ENCODE data around the gene ZNF521. TPM values are rescaled to one million over a fixed set of nuclear protein-coding genes. Genes with fewer than 3 reads are reported as not detected.
A peak's percentile ranks its signal among the peaks of the same experiment; 100 is the strongest.

ZNF521 gene
- total RNA-seq, 1 donor from 2014 or later, result 1.6 TPM

- peak; percentile 64 for ATAC-seq
- DNase-seq (ENCODE audit: low spot score), result no peak
Measured at GRCh38 chr18:25230658-25231326, 121.2 kb downstream of the ZNF521 start.

- no peak for ATAC-seq
- no peak for DNase-seq (ENCODE audit: low spot score)
Measured at GRCh38 chr18:25229920-25230319, 122.0 kb downstream of the ZNF521 start.

DNA sequence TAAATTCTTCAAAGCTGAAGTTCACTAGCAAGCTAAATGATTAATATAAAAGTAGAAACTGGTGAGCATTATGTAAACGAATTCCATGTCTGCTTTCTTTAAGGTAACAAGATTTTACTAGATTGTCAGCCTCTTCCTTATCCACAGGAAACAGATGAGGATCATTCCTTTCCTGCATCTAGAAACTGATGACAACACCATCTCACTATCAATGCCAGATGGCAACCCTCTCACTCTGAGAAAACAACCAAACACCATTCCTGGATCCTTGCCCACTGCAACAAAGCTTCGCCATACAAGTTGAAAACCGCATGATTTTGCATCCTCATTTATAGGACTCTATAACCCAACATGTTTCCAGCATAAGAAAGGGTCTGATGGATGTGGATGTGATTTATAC lies 122.9 kb downstream of the ZNF521 start:
- DNase-seq (ENCODE audit: low spot score), result no peak
- no peak for ATAC-seq

DNA sequence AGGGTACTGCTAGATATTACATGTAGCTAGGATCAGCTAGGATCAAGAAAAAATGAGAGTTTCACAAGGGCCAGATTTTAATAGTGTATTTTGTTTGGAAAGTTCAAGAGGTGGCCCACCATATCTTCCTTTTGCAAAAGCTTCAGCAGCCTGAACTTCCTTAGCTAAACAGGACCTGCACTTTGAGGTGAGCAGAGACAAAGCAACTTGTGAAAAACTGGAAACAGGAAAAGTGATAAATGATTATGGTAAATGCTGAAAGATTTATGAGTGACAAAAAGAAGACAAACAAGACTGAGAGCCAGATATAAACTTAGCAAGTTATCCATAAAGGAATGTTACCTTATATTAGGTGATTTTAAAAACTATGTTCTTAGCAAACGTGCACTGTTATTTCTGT lies 123.6 kb downstream of the ZNF521 start:
- ATAC-seq (no peak), DNase-seq (ENCODE audit: low spot score) (no peak)

GRCh38 chr18:25225151-25225550 lies 126.8 kb downstream of the ZNF521 start:
- no peak for DNase-seq (ENCODE audit: low spot score)
- ATAC-seq, result no peak

GRCh38 chr18:25223899-25224886 lies 127.8 kb downstream of the ZNF521 start:
- no peak for ATAC-seq
- no peak for DNase-seq (ENCODE audit: low spot score)

DNA sequence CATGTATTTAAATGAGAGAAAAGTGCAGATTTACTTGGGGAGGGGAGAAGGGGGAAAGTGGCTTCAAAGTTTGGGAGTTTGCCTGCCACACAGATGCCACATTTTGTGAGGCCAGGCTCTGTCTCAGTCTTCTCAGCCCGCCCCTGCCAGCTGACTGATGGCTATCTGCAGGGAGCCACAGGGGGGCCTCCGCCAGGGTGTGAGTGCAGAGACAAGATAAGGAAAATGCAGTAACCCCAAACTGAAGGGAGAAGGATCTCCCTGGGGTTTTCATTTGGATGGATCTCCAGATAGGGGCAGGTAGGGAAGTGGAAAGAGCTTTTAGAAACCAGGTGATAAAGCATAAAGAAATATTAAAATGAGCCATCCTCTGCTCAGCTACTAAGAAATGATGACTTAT lies 128.8 kb downstream of the ZNF521 start:
- no peak for DNase-seq (ENCODE audit: low spot score)
- ATAC-seq, result no peak

- ATAC-seq, result no peak
- no peak for DNase-seq (ENCODE audit: low spot score)
Measured at GRCh38 chr18:25222648-25223047, 129.3 kb downstream of the ZNF521 start.

- no peak for ATAC-seq
Measured at GRCh38 chr18:25210622-25211021, 141.3 kb downstream of the ZNF521 start.

GRCh38 chr18:25192065-25192464 lies 159.9 kb downstream of the ZNF521 start:
- ATAC-seq (no peak), DNase-seq (ENCODE audit: low spot score) (no peak)

More at GRCh38 chr18:25210622-25211021, 141.3 kb downstream of the ZNF521 start:
- no peak for DNase-seq (ENCODE audit: low spot score)

GRCh38 chr18:25190472-25190871 lies 161.5 kb downstream of the ZNF521 start:
- ATAC-seq (no peak), DNase-seq (ENCODE audit: low spot score) (no peak)

- no peak for DNase-seq (ENCODE audit: low spot score)
- no peak for ATAC-seq
Measured at GRCh38 chr18:25189391-25190185, 162.4 kb downstream of the ZNF521 start.

DNA sequence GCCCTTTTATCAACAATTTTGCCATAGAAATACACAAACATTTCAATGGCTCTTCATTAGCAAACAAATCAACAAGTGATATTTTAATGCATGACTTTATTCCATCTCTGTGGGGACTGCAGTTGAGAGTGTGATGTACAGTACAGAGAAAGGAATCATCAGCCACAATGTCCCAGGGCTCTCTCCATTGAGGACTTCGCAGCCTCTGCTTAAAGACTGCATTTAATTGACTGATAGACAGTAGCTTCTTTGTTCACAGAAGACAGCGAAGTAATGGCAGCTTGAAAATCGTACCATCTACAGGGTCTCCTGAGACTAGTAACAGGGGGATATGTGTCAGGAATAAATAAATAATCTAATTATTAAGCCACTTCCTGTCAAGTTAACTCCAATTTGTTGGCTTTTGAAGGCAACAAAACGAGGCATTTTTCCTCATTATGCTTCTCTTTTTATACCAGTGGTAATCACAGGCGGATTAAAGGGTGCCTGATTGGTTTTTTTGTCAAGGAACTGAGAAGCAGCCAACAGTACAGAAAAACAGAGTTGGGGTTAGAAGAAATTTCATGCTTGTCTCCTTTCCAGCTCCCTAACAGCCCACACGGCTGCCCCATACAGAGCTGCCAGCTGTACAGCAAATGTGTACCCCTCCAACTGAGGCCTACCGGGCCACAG lies 164.3 kb downstream of the ZNF521 start:
- DNase-seq (ENCODE audit: low spot score) (no peak), ATAC-seq (no peak)

- DNase-seq (ENCODE audit: low spot score) (no peak), ATAC-seq (no peak)
Measured at GRCh38 chr18:25186871-25187270, 165.1 kb downstream of the ZNF521 start.

DNA sequence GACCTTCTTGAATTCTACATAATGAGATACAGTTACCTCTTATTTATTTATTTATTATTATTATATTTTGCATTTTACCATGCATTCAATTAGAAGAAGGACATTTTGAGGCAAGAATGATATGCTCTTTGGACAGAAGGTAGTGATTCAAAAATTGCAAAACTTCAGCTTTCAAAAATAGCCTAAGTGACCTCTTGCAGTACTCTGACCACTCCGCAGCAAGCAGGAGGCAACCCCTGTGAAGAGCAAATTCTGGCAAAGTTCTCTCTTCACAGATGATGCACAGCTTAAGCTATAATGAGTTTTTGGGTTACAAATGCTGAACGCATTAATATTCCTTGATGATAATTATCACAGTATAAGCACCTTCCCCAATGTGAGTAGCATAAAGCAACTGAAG lies 170.0 kb downstream of the ZNF521 start:
- DNase-seq (ENCODE audit: low spot score), result no peak

DNA sequence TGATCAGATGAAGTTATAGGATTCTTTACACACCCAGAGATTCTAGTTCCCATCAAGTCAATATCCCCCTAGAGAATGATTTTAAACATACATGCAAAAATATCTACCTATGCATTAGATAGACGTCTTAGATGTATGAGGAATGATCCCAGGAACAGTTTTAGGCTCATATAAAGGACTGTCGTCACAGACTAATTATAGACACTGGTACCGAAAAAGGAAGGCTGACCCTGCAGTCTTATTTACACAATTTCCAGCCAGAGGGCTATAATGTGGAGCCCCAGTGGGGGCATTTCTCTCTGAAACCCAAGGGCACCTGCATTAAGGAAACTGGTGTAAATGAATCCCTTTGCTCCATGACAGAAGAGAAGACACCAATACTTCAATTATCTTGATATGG lies 170.4 kb downstream of the ZNF521 start:
- DNase-seq (ENCODE audit: low spot score), result no peak
- no peak for ATAC-seq

More for the DNA sequence above, 170.0 kb downstream of the ZNF521 start:
- no peak for ATAC-seq

DNA sequence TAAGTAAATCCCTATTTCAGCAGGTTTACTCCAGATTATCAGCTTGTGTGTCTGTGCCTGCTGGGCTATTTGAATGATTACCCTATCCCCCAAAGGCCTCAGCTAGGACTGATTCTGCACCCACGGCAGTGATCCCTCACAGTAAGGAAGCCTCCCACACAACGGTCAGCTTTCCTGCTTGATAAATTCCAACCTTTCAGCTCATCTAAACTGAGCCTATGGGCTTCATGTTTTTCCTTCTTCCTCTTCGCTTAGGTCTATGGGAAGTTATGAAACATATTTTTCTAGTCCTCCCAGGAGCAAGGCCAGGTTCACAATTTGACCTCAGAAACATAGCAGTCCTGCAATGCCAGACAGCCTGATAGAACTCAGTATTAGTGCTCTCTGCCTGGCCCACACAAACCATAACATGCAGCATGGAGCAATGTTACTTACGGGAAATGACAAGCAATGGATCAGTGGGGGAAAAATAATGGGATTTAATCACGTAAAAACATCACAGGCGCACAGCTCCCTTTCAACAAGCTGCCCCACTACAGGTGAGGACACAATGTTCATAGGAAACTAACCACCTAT lies 170.9 kb downstream of the ZNF521 start:
- DNase-seq (ENCODE audit: low spot score), result no peak
- ATAC-seq, result no peak

DNA sequence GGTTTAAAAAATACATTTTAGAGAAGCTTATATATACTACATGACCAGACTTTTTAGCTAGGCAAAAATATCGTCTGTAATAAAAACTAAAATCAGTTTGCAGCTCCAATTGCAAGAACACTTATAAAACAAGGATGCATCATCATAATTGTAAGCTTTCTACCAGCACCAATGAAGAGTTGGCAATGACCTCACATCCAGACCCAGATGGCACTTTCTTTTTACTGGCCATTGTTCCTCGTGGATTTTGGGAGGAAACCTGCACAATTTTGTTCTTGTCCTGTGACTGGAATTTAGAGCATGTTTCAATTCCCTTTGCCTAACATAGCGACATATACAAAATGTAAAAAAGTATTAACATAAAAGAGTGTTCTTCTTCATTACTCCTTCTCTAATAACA lies 174.3 kb downstream of the ZNF521 start:
- DNase-seq (ENCODE audit: low spot score), result no peak
- no peak for ATAC-seq

DNA sequence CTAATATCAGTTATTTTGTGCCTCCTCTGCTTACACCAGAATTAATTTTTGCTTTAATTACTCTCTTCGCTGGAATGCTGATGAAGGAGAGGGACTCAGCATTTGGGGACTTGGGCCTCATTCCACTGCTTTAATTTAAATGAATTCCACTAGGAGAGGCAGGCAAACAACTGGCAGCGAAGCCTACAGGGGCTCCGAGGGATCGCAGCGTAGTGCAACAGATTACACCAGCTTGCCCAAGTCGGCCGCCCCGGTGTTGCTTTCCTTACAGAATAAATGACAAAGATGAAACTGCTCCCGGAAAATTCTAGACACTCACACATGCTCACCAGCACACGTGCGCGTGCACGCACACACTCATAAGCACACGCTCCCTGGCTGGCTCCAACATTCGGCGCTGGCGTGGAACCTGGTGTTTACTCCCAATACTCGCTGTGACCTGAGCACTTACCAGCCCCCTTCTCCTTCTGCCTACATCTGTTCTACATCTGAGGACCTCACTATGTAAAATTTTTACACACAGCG lies 175.4 kb downstream of the ZNF521 start:
- ATAC-seq, result no peak
- no peak for DNase-seq (ENCODE audit: low spot score)

Measured in left lobe of liver (tissue), 2 donors.